GM21576 (cell line): ENCODE measurements around the gene ERC1.
"Not testable (repeated sequence)": the region's sequence is repeated elsewhere in the genome, so short reads cannot be mapped to it uniquely, and the experiment has no call there.

Experiments
- ATAC-seq: cut with Tn5 transposase; IDR thresholded peaks from one replicate; pipeline ENCODE4 v1.9.1; 2021; ENCODE audit warnings: mild to moderate bottlenecking, moderate library complexity; ENCODE audit not compliant: unreplicated experiment

Gene ERC1

DNA sequence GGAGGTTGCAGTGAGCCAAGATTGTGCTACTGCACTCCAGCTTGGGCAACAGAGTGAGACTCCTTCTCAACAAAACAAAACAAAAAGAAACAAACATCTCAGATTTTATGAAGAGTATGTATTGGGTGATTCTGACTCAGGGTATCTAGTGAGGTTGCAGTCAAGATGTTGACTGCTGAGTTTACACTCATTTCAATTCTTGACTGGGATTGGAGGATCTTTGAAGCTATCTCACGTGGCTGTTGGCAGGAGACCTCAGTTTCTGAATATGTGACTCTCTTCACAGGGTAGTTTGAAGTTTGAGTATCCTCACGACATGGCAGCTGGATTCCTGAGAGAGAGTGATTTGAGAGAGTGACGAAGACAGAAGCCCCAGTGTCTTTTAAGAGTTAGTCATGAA, 29.4 kb downstream of the ERC1 start:
- no peak for ATAC-seq

DNA sequence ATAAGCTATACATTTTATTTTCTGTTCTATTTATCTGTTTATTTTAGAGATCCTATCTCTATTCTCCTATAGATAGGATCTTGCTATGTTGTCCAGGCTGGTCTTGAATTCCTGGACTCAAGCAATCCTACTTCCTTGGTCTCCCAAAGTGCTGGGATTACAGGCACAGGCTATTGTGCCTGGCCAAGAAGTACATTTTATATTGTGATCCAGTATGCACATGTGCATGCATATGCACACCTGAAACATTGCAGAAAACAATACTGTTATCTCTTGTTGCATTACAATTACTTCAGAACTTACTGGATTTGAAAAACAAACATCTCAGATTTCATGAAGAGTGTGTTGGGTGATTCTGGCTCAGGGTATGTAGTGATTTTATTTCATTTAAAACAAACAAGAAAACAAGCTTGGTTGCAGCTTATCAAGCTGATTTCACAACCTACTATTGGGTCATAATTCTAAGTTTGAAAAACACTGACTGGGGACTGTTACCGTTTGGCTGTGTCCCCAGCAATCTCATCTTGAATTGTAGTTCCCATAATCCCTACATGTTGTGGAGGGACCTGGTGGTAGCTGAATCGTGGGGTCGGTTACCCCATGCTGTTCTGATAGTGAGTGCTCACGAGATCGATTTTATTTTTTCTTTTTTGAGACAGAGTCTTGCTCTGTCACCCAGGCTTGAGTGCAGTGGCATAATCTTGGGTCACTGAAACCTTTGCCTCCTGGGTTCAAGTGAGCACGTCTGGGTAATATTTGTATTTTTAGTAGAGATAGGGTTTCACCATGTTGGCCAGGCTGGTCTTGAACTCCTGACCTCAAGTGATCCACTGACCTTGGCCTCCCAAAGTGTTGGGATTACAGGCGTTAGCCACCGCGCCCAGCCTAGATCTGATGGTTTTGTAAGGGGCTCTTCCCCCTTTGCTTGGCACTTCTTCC, 31.3 kb downstream of the ERC1 start:
- ATAC-seq, result no peak

DNA sequence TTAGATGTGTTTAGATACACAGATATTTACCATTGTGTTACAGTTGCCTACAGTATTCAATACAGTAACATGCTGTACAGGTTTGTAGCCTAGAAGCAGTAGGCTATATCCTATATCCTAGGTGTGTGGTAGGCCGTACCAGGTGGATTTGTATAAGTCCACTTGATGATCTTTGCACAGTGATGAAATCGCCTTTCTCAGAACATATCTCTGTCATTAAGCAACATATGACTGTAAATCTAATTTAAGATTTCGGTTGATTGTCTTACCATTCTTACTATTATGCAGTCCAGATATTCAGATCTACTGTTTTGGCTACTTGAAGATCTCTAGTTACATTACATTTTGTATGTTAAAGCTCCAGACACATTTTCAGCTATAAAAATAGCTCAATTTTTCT, 39.8 kb downstream of the ERC1 start:
- no peak for ATAC-seq

DNA sequence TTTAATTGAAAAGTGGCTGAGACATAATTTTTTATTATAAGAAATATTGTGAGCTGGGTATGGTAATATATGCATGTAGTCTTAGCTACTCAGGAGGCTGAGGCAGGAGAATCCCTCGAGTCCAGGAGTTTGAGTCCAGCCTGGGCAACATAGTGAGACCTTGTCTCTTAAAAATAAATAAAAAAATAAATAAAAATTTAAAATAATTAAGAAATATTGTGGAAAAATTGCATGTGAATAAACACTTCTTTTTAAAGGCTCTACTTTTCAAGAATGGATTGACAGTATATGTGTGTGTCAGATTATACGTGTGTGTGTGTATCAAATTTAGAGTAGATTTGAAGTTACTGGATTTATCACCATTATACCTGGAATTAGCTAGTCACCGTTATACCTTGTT, 43.2 kb downstream of the ERC1 start:
- no peak for ATAC-seq

DNA sequence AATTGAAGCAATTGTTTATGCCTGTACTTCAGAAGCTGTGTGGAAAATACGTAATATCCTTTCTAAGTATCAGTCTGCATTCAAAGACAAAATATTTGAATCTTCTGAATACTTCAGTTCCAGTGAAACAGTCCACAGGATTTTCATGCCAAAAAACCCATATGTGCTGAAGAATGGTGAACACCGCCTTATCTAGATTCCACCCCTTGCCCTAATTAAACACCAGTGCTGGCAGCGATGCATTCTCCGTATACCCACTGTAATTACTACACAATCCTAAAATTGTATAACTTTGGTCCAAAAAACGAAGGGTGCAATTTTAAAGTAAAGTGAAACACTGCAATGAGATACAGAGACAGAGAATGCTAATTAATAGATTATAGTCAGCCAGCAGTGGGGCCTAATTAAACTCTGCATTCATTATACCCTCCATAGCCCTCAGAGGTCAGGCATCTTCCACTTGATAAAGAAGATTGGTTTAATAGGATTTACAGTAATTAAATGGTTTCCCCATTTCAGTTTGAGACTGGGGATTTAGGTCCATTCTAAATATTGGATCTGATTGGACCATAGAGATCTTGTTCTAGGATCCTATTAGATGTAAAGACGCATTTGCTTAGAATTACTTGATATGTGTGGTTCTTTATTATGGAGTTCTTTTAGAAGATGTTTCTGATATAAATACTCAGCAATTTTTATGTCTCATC, 43.9 kb downstream of the ERC1 start:
- ATAC-seq, result no peak

DNA sequence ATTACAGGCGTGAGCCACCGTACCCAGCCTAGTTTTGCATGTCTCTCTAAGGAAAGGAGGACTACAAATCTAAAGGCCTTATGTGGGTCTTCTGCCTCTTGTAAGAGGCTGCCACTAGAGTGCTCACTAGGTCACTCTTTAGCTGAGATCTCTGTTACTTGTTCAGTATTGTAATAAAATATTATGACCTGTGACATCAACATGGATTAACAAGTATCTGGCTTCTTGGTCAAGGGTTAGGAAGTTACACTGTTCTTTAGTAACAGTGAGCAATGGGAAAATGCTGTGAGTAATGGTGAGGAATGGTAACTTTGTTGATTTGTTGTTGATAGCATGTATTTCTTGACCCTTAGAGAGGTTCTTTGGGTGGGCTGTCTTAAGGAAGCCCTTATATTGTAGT, 50.5 kb downstream of the ERC1 start:
- ATAC-seq, result no peak

DNA sequence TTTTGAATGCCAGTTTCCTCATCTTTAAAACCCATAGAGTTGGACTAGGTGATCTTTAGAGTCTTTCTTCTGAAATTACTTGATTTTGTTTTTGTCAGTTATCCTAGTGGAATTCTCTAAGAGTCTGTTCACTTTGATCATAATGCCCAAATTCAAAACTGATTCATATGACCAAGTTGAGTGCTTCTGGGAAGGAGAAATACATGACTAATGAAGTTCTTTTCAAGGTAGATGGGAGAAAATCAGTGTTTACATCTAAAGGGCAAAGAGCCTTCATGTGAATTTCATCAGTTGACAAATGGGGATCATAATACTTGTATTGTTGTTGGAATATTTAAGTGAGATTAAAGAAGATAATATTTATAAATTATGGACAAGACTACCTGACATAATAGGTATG, 53.2 kb downstream of the ERC1 start:
- ATAC-seq, result no peak

DNA sequence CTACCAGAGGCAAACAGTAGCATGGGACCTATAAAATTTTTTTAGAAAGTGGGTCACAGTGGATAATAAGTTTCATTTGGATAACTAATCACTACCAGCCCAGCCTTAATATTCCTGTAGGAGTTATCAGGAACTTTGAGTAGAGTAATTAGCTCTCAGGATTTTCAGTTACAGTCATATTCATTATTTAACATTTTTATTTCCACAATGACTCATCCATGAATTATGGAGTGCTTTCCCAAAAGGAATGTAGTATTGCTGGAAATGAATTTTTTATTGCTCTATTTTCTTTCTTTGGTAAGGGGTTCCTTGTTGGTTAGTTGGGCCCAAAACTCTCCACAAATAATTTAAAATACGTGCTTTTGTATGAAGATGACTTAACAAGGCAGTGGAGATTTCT, 53.7 kb downstream of the ERC1 start:
- no peak for ATAC-seq

DNA sequence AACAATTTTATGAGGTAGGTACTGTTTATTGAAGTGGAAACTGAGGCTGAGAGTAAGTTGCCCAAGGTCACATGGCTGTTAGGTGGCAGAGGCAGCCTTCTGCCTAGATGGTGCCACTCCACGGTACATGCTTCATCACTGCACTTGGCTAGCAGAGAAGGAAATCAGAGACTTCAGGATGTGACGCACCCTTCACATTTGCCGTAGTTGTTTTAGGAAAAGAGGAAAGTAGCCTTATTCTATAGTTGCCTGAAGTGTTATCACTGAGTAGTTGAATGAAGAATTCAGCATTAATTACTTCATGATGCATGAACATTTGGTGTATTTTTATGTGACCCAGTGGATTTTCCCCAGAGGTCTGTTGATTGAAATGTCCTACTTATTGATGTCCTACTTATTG, 55.7 kb downstream of the ERC1 start:
- ATAC-seq, result no peak

DNA sequence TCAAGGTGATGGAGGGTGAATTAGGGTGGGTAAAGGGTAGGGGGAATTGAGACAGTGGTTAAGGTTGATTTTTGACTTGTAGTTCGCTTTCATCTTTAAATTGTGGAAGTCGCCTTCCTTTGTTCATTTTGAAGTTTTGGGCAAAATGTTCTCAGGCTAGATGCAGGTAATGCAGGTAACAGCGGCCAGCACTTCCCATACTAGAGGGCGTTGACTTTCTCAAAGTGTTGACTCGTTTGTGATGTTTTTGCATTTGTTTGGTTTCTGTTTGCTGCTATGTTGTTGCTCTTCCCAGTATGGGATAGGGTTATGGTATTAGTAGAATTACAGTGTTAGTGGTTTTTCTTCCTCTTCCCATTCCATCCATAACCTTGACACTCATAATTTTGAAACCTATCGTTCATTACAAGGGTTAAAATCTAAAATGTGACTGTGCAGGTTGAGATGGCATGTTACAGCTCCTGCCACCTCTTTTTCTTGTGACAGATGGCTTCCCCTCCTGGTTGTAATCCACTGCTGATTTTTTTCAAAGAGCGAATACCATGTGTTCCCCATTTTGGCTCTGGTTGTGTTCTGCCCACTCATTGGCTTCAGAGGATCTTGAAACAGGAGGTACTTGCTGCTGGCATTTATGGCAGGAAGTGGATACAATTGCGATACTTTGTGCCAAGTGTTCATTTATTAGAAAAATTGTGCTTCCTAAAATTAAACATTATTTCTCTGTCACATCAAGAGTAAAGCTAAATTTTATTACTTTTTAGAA, 57.1 kb downstream of the ERC1 start:
- ATAC-seq, result no peak

DNA sequence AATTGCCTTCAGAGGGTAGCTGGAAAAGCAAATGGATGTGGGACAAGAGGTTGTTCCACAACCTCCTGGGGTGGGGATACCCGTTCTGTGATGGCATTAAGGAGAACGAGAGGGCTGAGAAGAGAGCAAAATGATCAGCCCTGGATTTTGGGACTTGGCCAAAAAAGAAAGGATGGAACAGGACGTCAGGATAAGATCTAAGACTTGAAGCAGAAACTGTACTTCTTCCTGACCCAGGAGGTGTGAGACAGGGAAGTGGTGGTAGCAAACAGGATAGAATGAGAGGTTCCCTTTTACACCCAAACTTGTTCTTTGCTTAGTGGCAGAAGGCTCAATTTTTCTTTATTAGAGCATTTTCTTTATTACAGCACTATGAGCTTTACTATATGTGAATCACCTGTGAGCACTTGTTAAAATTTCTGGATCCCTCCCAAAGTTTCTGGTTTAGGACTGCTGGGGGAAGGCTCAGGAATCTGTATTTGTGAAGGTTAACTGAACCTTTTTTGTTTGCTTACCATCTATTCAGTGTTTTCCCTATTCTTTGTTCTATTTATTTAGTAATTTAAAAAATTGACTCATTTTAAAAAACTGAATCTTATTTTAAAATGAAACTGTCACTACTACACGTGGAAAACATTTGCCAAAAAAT, 59.2 kb downstream of the ERC1 start:
- no peak for ATAC-seq

DNA sequence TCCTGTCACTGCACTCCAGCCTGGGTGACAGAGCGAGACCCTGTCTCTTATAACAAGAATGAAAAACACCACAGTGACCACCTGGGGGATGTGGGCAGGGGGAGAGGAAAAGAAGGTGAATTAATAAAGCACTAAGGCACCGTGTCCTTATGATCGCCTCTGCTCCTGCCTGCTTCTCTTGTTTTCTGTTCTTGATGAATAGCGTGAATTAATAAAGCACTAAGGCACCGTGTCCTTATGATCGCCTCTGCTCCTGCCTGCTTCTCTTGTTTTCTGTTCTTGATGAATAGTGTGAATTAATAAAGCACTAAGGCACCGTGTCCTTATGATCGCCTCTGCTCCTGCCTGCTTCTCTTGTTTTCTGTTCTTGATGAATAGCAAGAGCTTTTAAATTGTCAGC, 60.6 kb downstream of the ERC1 start:
- ATAC-seq, result not testable (repeated sequence)

DNA sequence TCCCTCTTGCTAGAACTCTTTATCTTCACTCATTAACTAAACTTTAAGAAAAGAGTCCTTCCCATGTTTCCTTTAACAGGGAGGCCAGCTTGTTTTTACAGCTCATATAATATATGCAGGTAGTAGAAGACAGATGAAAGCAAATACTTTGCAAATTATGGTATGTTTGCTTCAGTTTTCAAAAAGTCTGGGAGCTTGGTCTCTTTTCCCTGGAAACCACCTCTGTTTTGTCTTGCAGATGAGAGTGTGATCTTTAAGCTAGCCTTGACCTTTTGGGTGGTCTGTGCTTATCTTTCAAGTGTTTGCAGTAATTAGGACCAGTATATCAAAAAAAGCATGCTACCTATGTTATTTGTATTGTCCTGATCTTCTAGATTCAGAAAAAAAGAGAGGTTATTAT, 62.7 kb downstream of the ERC1 start:
- ATAC-seq, result no peak

DNA sequence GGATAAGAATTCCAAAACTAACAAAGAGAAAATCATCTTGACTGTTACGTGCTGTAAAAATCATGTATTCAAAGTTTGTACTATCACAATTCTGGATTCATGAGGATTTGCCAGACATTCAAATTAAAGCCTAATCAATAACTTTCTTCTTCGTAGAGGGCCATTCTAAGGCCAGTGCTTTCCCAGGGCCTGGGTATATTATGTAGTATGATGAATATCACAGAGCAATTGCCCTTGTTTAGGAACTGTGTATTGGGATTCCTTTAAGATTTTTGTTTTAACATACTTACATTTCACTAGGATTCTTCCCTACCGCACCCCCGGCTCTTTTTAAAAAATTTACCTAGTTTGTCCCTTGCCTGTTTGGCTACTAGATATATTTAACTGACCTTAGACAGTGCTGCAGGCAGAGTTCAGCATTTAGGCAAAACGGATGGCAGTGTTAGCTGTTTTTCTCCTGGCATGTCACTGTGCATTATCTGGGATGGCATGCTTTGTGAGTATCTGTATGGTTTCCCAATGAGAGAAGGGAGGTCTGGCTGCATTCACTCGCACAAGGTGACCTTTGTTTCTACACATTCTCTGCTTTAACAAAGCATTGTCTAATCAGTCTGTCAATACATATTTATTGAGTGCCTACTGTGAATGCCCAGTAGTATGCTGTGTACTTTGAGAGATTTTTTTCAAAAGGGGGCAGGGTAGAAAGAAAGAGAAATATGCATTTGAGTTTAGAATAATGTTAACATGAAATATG, 63.3 kb downstream of the ERC1 start:
- ATAC-seq, result no peak

DNA sequence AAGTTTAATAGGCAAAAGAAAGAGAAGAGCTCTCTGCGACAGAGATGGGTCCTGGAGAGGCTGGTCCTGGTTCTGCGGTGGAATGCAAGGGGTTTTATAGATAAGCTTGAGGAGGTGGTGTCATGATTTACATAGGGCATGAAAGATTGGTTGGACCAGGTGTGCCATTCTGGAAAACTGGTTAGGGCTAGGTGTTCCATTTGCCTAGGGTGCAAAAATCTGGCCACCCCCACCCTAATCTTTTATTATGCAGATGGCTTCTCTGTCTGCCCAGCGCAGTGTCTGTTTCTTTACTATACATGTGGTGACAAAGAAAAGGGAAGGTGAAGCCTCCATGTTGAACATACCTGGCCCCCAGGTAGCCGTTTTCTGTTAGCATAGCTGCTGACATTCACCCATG, 65.4 kb downstream of the ERC1 start:
- no peak for ATAC-seq

DNA sequence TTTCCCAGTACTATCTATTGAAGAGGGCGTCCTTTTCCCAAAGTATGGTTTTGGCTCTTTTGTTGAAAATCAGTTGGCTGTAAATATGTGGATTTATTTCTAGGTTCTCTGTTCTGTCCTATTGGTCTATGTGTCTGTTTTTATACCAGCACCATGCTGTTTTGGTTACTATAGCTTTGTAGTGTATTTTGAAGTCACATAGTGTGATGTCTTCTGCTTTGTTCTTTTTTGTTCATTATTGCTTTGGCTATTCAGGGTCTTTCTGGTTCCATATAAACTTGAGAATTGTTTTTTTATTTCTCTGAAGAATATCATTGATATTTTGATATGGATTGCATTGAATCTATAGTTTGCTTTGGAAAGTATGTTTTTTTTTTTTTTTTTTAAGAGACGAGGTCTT, 67.4 kb downstream of the ERC1 start:
- ATAC-seq, result no peak

DNA sequence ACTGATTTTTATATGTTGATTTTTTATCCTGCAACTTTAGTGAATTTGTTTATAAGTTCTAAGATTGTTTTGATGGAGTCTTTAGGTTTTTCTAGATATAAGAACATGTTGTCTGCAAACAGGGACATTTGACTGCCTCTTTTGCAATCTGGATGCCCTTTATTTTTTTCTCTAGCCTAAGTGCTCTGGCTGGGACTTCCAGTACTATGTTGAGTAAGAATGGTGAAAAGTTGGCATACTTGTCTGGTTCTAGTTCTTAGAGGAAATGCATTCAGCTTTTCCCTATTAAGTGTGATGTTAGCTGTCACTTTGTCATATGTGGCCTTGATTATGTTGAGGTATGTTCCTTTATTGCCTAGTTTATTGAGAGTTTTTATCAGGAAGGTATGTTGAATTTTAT, 68.1 kb downstream of the ERC1 start:
- ATAC-seq, result no peak

DNA sequence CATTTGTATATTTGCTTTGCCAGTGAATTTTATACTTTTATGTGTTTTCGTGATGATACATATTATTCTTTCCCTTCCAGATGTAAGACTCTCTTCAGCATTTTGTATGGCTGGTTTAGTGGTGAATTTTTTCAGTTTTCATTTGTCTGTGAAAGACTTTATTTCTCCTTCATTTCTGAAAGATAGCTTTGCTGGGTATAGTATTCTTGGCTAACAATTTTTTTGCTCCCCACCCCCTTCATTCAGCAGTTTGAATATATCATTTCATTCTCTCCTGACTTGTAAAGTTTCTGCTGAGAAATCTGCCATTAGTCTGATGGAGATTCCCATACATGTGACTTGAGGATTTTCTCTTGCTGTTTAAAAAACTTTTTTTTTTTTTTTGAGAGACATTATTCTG, 72.8 kb downstream of the ERC1 start:
- no peak for ATAC-seq

DNA sequence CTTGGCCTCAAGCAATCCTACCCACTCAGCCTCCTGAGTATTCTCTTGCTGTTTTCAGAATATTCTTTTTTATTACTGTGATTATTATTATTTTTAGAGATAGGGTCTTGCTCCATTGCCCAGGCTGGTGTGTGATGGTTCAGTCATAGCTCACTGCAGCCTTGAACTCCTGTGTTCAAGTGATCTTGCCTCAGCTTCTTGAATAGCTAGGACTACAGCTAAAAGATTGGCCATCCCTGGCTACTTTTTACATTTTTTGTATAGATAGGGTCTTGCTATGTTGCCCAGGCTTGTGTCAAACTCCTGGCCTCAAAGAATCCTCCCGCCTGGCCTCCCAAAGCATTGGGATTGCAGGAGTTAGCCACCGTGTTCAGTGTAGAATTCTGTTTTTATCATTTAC, 73.3 kb downstream of the ERC1 start:
- no peak for ATAC-seq

DNA sequence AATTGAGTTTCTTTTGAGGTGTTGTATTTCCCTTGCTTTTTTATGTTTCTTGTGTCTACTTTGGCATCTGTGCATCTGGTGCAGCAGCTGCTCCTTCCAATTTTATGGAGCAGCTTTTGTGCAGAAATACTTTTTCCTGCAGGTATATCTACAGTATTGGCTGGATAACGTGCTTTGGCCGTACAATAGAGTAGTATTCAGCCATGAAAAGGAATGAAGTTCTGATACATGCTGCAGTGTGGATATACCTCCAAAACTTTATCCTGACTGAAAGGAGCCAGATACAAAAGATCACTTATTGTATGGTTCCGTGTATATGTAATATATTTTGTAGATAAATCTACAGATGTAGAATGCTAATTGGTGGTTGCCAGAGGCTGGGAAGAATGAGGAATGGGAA, 74.6 kb downstream of the ERC1 start:
- no peak for ATAC-seq
